Neural progenitor cell (in vitro differentiated cells): ENCODE results near the gene KCNH5. TPM values are rescaled to one million over a fixed set of nuclear protein-coding genes. Genes with fewer than 3 reads are reported as not detected.

Experiments
- DNase-seq: peaks from one replicate; pipeline ENCODE4 v3.0.0-alpha.2; 2016; ENCODE audit warnings: low spot score
- H2AFZ ChIP-seq: fragments of 200-600 bp; sonication (generic); replicated peaks from 2 replicates; pipeline ENCODE4 v1.6.1; 2016; ENCODE audit warnings: antibody characterized with exemption
- H3F3A ChIP-seq: fragments of 200-600 bp; sonication (generic); 2 replicates; pipeline ENCODE4 v1.6.1; 2016; ENCODE audit warnings: antibody characterized with exemption, low read depth
- H3K27ac ChIP-seq: fragments of 200-600 bp; sonication (generic); 2 replicates; pipeline ENCODE4 v1.5.1; 2016; ENCODE audit warnings: mild to moderate bottlenecking
- H3K27me3 ChIP-seq: fragments of 200-600 bp; sonication (generic); 2 replicates; pipeline ENCODE4 v1.6.1; 2016; ENCODE audit warnings: mild to moderate bottlenecking, moderate library complexity
- H3K36me3 ChIP-seq: fragments of 200-600 bp; sonication (generic); 2 replicates; pipeline ENCODE4 v1.5.1; 2016
- H3K4me1 ChIP-seq: fragments of 200-600 bp; sonication (generic); 2 replicates; pipeline ENCODE4 v1.6.1; 2016; ENCODE audit warnings: mixed run types
- H3K4me2 ChIP-seq: fragments of 200-600 bp; sonication (generic); 2 replicates; pipeline ENCODE4 v1.6.1; 2016
- H3K4me3 ChIP-seq: fragments of 200-600 bp; sonication (generic); 2 replicates; pipeline ENCODE4 v1.5.1; 2016
- H3K79me2 ChIP-seq: fragments of 200-600 bp; sonication (generic); 2 replicates; pipeline ENCODE4 v1.6.1; 2016; ENCODE audit warnings: low read depth
- H3K9ac ChIP-seq: fragments of 200-600 bp; sonication (generic); 2 replicates; pipeline ENCODE4 v1.6.1; 2016
- H3K9me3 ChIP-seq: fragments of 200-600 bp; sonication (generic); 2 replicates; pipeline ENCODE4 v1.5.1; 2016; ENCODE audit warnings: low read depth
- H4K20me1 ChIP-seq: fragments of 200-600 bp; sonication (generic); 2 replicates; pipeline ENCODE4 v1.6.1; 2016; ENCODE audit warnings: low read depth
- H3K27ac Mint-ChIP-seq: 3 replicates; pipeline ENCODE4 v1.8.0; 2021; ENCODE audit warnings: mixed read lengths
- H3K27me3 Mint-ChIP-seq: 2 replicates; pipeline ENCODE4 v1.8.0; 2022; ENCODE audit warnings: low read depth, mild to moderate bottlenecking, inconsistent platforms, moderate library complexity, mixed read lengths; ENCODE audit not compliant: insufficient read depth
- H3K36me3 Mint-ChIP-seq: 3 replicates; pipeline ENCODE4 v1.8.0; 2021; ENCODE audit warnings: mixed read lengths
- H3K4me1 Mint-ChIP-seq: 3 replicates; pipeline ENCODE4 v1.8.0; 2021; ENCODE audit warnings: mixed read lengths
- H3K4me3 Mint-ChIP-seq: 3 replicates; pipeline ENCODE4 v1.8.0; 2021; ENCODE audit warnings: mild to moderate bottlenecking, moderate library complexity, mixed read lengths
- H3K9me3 Mint-ChIP-seq: 3 replicates; pipeline ENCODE4 v1.8.0; 2020; ENCODE audit warnings: mixed read lengths
- EZH2 ChIP-seq: fragments of 200-600 bp; sonication (generic); IDR thresholded peaks from 2 replicates; pipeline ENCODE4 v1.6.1; 2017; ENCODE audit warnings: antibody characterized with exemption, mild to moderate bottlenecking, moderate library complexity
- EZH2phosphoT487 ChIP-seq: fragments of 200-600 bp; sonication (generic); IDR thresholded peaks from 2 replicates; pipeline ENCODE4 v1.6.1; 2017; ENCODE audit warnings: antibody characterized with exemption
- total RNA-seq: library from RNA; depleted of rRNA; stranded (reverse); fragments of >200 nt; gene quantifications from 2 replicates; pipeline ENCODE4 v1.2.3, GENCODE V29; 2015; ENCODE audit warnings: low replicate concordance
- TF ChIP-seq, protein P1 (sequence below): fragments of 200-600 bp; sonication (generic); IDR thresholded peaks from 2 replicates; pipeline ENCODE4 v1.5.1; 2017; ENCODE audit warnings: antibody characterized with exemption, mild to moderate bottlenecking

The KCNH5 gene
- total RNA-seq, 1 donor from 2014 or later: 4.6 TPM

DNA sequence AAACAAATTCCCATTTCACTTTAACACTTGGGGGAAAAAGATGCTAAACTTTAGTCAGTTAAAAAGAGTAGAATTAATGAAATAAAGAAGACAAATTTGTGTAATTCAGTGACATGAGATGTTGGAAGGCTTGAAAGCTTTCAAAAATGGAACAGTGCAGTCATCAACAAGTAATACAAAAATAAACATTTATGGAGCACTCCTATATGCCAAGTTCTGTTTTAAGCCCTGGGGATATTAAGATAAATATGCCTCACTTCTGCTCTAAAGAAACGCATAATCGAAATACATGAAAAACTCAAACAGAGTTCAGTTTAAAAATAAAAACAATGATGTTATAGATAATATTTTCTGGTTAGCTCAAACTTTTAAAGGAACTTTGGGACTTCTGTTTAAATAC lies 93.0 kb downstream of the KCNH5 start:
- no peak overlapping the region for H3K4me3 Mint-ChIP-seq
- Histone ChIP-seq H3K4me2 (no peak overlapping the region), H3K36me3 (peaks cover 3% of the 10 kb centered on the region), H2AFZ (no peak overlapping the region), H4K20me1 (no peaks in the 10 kb centered on the region), H3K9ac (no peak overlapping the region), H3K79me2 (no peaks in the 10 kb centered on the region), H3K27ac (no peak overlapping the region), H3F3A (peaks cover 2% of the 10 kb centered on the region), H3K9me3 (no peaks in the 10 kb centered on the region), H3K27me3 (no peaks in the 10 kb centered on the region), H3K4me3 (no peak overlapping the region), H3K4me1 (no peaks in the 10 kb centered on the region)
- H3K9me3 Mint-ChIP-seq: no peaks in the 10 kb centered on the region
- TF ChIP-seq, protein P1, sequence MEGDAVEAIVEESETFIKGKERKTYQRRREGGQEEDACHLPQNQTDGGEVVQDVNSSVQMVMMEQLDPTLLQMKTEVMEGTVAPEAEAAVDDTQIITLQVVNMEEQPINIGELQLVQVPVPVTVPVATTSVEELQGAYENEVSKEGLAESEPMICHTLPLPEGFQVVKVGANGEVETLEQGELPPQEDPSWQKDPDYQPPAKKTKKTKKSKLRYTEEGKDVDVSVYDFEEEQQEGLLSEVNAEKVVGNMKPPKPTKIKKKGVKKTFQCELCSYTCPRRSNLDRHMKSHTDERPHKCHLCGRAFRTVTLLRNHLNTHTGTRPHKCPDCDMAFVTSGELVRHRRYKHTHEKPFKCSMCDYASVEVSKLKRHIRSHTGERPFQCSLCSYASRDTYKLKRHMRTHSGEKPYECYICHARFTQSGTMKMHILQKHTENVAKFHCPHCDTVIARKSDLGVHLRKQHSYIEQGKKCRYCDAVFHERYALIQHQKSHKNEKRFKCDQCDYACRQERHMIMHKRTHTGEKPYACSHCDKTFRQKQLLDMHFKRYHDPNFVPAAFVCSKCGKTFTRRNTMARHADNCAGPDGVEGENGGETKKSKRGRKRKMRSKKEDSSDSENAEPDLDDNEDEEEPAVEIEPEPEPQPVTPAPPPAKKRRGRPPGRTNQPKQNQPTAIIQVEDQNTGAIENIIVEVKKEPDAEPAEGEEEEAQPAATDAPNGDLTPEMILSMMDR: no peak
- TF ChIP-seq EZH2: no peak
- TF ChIP-seq EZH2phosphoT487: no peak
- H3K27me3 Mint-ChIP-seq: peaks cover 2% of the 10 kb centered on the region
- H3K27ac Mint-ChIP-seq: no peak overlapping the region
- H3K4me1 Mint-ChIP-seq: peaks cover 2% of the 10 kb centered on the region
- no peak for DNase-seq
- no peaks in the 10 kb centered on the region for H3K36me3 Mint-ChIP-seq

DNA sequence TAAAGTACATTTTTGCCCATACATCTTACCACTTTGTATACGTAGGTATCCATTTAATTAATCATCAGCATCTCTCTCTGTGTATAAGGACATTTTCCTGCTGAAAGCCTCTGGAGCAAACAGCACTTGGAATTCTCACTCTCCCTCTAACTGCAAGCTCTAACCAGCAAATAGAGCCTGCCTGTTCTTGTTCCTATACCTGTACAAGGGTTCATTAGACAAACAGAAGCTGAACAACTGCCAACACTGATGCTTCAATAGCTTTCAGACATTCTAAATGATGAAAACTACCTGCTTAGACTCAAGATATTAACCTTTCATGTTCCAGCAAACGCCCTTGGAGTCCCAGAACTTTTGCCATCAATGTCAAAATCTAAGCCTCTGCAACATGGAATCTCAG lies 98.0 kb downstream of the KCNH5 start:
- no peaks in the 10 kb centered on the region for H3K9me3 ChIP-seq
- TF ChIP-seq EZH2: no peak
- TF ChIP-seq, protein P1: no peak
- no peak for TF ChIP-seq EZH2phosphoT487
- no peak overlapping the region for H3K27ac ChIP-seq
- Mint-ChIP-seq H3K27ac (no peak overlapping the region), H3K27me3 (no peaks in the 10 kb centered on the region), H3K36me3 (no peaks in the 10 kb centered on the region), H3K4me1 (peaks cover 2% of the 10 kb centered on the region), H3K4me3 (no peak overlapping the region), H3K9me3 (no peaks in the 10 kb centered on the region)
- H3F3A ChIP-seq: peaks cover 2% of the 10 kb centered on the region
- H3K27me3 ChIP-seq: no peaks in the 10 kb centered on the region
- no peak overlapping the region for H2AFZ ChIP-seq
- peaks cover 3% of the 10 kb centered on the region for H3K36me3 ChIP-seq
- H3K79me2 ChIP-seq: no peaks in the 10 kb centered on the region
- no peak overlapping the region for H3K4me2 ChIP-seq
- H3K4me1 ChIP-seq: no peaks in the 10 kb centered on the region
- H4K20me1 ChIP-seq: no peaks in the 10 kb centered on the region
- H3K9ac ChIP-seq: no peak overlapping the region
- no peak overlapping the region for H3K4me3 ChIP-seq
- DNase-seq: no peak

DNA sequence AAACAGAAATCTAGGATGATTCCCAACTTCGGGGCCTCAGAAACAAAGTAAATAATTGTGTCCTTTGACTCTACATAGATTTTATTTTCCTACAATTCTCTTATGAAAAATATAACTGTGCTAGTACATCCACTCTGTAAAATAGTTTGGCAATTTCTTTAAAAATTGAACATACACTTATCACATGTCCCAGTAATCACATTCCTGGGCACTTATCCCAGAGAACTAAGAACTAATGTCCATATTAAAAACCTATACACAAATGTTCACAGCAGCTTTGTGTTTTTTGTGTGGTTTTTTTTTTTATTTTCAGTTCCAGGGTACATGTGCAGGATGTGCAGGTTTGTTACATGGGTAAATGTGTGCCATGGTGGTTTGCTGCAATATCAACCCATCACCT lies 99.0 kb downstream of the KCNH5 start:
- no peaks in the 10 kb centered on the region for H3K36me3 Mint-ChIP-seq
- Histone ChIP-seq H2AFZ (no peak overlapping the region), H3K4me3 (no peak overlapping the region), H3K36me3 (peaks cover 3% of the 10 kb centered on the region), H3K9me3 (no peaks in the 10 kb centered on the region), H3K9ac (no peak overlapping the region), H3K79me2 (no peaks in the 10 kb centered on the region), H3F3A (peaks cover 2% of the 10 kb centered on the region), H3K27me3 (no peaks in the 10 kb centered on the region), H3K4me1 (no peaks in the 10 kb centered on the region), H4K20me1 (no peaks in the 10 kb centered on the region), H3K27ac (no peak overlapping the region), H3K4me2 (no peak overlapping the region)
- DNase-seq: no peak
- no peaks in the 10 kb centered on the region for H3K9me3 Mint-ChIP-seq
- H3K27ac Mint-ChIP-seq: no peak overlapping the region
- H3K4me3 Mint-ChIP-seq: no peak overlapping the region
- H3K4me1 Mint-ChIP-seq: peaks cover 2% of the 10 kb centered on the region
- no peak for TF ChIP-seq EZH2
- TF ChIP-seq EZH2phosphoT487: no peak
- TF ChIP-seq, protein P1: no peak
- H3K27me3 Mint-ChIP-seq: no peaks in the 10 kb centered on the region

DNA sequence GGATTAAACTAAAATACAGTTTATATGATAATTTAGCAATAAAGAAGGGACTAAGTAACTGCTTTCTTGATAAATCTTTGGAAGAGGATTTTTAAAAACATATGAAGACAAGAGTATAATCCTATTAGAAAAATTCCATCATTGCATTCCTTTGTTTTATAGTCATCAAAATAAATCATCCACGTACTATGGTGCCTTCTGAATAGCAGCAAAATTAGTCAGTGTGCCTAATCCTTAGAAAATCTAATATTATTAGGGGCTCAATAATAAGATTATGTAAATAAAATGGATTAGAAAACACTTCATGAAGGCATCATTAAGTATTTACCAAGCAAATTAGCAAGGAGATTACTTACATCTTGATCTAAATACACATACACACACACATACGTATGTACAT lies 102.1 kb downstream of the KCNH5 start:
- DNase-seq: no peak
- no peak overlapping the region for H3K4me2 ChIP-seq
- no peaks in the 10 kb centered on the region for H3K4me1 ChIP-seq
- H3K36me3 ChIP-seq: no peaks in the 10 kb centered on the region
- no peaks in the 10 kb centered on the region for H3K9me3 ChIP-seq
- Mint-ChIP-seq H3K4me1 (no peaks in the 10 kb centered on the region), H3K9me3 (no peaks in the 10 kb centered on the region), H3K27ac (no peak overlapping the region), H3K36me3 (no peaks in the 10 kb centered on the region), H3K4me3 (no peak overlapping the region), H3K27me3 (no peaks in the 10 kb centered on the region)
- no peaks in the 10 kb centered on the region for H3K27me3 ChIP-seq
- H4K20me1 ChIP-seq: no peaks in the 10 kb centered on the region
- TF ChIP-seq EZH2phosphoT487: no peak
- no peak for TF ChIP-seq EZH2
- TF ChIP-seq, protein P1: no peak
- H3F3A ChIP-seq: no peaks in the 10 kb centered on the region
- H3K27ac ChIP-seq: no peak overlapping the region
- no peak overlapping the region for H3K4me3 ChIP-seq
- no peaks in the 10 kb centered on the region for H3K79me2 ChIP-seq
- H2AFZ ChIP-seq: no peak overlapping the region
- no peak overlapping the region for H3K9ac ChIP-seq
